GM21529 (cell line): Measurements from ENCODE around the gene APBB1.

Source experiments
- ATAC-seq: cut with Tn5 transposase; IDR thresholded peaks from one replicate; pipeline ENCODE4 v1.9.1; 2021; ENCODE audit not compliant: unreplicated experiment

APBB1 gene

DNA sequence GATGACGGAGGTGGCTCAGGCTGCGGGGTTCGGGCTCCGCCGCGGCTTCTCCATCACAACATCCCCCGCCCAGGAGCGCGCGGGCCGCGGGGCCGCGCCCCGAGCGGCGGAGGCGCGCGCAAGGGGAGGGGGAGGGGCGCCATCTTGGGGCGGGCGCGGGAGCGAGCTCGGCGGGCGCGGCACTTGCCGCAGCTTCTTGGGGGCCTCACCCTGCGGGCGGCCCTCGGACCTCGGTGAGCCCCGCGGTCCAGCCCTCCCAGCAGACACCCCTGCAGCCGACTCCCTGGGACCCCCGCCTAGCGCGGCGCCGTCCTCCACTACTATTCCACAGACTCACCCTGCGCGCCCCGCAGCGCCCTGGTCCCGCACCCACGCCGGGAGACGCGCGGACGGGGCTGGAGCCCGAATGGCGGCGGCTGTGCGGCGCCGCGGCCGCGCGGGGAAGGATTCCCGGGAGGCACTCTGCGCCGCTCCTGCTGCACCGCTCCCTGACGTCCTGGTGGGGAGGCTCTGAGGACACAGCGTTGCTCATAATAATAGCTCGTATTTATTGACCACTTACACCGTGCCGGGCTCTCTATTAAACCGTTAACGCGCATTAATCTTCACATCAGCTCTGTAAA lies at the start of gene APBB1:
TSS of gene APBB1 (minus strand) at position 86 of the 623 bp plus-strand sequence. CDS start 7,747 bp downstream, outside the sequence.
- ATAC-seq: peak; percentile 57

DNA sequence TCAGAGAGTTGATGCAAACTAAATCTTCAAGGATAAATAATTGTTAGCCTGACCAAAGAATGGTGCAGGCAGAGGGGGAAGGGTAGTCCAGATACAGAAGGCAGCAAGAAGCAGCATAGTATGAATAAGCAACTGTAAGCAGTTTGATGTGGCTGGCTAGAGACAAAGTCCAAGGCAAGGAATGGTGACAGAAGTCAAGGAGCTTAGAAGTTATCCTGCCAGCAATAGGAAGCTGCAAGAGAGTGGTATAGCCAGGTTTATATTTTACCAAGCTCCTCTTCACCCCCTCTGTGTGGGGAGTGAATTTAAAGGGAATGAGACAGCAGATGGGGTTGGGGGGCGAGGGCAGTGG lies 40.2 kb upstream of the APBB1 start:
- ATAC-seq: no peak

DNA sequence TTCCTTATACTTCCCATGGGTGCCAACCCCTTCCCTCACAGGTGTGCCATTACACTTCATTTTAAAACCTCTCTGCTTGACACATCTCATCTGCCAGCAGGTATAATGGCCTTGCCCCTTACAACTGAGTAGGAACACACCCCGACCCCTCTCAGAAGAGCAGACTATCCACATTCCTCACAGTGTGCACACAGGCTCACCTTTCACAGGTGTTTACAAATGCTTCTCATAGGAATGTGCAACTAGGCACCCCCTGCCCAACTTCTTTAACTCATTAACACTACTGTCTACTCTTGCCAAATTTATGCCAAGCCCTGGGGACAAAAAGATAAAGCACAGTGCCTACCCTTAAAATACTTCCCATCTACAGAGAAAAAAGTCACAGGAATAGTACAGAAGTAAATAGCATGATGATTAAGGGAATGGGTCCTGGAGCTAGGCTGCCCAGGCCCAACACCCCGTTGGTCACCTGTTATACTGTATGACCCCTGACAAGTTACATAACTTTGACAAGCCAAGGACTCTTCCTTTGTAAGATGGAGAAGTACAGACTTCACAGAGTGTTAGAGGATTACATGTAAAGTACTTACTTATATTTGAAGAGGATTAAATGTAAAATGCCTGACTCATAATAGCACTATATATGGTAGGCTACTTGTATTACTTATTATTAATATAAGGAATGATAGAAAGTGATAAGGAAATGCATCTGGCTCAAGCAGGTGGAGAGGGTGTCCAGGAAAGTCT lies 39.6 kb upstream of the APBB1 start:
- no peak for ATAC-seq

DNA sequence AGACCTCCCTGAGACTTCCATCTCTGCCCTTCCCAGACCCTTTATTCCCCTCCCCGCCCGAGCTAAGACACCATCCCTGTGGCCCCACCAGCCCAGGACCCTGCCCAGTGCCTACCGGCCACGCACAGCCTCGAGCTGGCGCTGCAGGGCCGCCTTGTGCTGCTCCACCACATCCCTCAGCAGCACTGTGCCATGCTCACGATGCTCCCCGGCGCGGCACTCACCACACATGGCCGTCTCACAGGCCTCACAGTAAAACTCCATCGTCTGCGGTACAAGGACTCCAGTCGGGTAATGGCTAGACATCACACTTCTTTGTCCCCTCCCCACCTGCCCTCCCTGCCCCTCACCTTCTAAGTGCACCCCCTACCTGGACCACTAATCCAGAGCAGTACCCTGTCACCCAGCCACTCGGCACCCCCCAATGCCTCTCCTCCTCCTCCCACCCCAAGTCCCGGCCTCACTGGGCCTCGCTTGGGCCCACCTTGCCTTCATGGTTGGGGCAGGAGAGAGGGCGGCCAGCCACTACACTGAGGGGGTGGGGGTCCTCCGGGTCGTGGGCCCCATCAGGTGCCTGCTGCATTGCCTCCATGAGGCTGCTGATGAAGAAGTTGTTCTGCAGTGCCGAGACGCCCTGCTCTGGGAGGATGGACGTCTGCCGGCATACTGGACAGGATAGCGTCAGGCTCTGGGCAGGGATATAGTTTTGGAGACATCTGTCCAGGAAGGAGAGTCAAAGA lies 38.9 kb upstream of the APBB1 start:
- ATAC-seq: no peak

DNA sequence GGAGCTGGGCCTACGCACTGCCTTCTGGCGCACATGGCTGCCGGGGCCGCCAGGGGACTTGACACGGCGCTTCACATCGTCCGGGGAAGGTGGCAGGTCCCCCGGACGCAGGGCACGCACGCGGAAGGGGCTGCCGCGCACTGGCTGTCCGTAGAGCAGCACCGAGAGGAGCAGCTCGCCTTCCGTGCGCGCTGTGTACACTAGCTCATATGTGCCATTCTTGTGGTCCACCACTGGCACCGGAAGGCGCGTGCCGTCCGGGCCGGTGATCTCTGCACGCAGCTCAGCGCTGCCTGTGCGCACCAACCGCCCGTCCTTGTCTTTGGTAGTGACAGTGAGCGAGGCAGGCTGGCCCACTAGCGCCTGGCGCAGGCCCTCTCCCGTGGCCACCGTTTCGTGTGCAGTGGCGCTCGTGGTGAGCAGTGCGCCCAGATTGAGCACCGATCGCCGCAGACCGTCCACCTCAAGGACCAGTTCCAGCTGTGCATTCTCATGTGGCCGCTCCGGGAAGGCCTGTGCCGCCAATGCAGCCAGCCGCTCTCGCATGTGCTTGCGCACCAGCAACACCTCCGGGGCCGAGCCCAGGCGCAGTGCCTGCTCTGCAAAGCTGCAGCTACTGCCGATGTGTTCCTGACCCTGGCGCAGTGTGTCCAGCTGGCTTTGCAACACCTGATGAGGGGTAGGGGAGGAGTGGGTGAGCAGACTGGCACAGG lies 37.6 kb upstream of the APBB1 start:
- ATAC-seq: no peak

DNA sequence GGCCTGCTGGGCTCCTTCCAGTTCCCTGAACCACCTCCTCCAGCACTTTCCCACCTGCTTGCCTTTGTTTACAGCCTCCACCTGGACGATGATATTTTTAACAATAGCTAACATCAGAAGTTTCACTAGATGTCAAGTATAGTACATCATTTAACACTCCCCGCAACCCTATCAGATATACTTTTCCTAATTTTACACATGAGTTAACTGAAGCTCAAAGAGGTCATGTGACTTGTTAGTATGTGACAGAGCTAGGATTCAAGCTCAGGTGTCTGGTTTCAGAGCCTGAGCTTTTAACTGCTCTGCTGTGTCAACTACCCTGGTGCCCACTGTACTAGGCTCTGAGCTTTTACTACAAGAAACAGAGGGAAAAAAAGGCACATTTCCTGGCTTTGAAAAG lies 36.2 kb upstream of the APBB1 start:
- no peak for ATAC-seq

DNA sequence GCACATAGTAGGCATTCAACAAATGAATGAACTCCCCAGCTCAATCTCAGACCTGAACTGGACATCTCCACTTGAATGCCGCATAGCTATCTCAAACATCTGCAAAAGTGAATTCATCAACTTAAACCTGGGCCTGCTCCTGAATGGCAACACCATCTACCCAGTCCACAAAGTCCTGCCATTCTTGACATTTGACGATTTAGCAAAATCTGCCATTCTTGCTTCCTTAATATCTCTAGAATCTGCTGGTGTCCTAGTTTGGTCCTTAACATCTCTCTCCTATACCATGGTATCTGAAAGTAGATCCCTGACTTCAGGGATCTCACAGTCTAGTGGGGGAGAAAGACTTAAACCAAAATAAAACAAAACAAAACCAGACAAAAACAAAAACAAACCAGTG lies 34.3 kb upstream of the APBB1 start:
- no peak for ATAC-seq

DNA sequence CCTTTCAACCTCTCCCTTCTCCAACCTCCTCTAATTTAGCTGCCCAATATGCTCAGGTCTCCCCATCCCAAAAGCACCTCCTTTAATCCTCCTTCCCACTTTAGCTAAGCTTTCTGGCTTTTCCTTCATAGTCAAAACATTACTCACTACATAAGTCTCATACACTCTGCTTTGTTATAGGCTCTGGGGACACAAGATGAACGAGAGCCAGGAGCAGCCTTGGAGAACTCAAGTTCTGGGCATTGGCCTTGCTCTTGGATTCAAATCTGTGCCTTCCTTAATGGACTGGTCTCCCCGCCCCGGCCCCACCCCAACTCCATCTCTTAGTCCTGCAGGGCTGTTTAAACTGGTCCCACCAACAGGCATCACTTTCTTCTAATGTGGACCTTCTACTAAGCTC lies 33.3 kb upstream of the APBB1 start:
- ATAC-seq: no peak

DNA sequence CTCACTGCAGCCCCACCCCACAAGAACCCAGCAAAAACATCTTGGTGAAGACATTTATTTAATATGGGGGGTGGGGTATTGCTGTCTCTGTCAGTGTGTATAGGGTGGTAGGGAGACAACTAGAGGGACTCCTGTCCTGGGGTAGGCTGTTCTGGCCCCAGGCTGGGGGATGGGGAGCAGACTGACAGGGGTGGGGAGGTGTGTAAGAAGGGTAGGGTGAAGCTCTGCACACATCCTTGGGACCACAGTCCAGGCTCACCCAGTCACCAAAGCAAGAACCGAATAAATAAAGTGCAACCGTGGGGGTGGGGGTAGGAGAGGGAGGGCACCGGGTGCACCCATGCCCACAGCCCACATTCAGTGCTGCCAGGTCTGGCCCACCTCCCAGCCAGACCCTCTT lies 29.7 kb upstream of the APBB1 start:
- ATAC-seq: no peak

DNA sequence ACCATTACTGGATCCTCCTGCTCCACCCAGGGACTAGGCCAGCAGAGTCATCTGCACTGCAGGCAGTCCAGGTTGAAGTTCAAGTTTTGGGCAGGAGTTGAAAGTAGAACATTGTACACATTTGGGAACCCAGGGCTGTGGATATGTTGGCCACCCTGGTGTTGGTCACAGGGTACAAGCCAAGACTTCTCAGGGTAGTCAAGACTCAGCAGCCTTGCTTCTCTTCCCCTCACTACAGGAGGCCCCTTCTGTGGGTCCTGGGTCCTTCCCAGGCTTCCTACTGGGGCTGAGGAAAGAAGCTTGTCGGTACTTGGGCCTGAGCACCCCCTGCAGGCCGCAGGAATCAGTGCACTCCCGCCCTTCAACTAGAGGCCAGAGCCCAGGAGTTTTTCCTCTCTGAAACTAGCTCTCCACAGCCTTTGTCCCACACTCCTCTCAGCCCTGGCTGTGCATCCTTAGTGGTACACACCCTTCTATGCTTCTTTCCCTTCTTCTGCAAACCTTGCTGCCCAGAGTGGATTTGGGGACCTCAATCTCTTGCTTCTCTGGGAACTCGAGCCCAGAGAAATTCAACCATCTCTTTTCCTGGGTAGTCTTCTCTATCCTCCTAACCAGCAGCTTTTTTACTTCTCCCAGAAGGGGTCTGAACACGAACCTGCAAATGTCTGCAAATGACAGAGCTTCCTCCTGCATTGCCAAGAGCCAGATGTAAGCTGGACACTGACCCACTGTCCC lies 24.5 kb upstream of the APBB1 start:
- ATAC-seq: peak; percentile 86

DNA sequence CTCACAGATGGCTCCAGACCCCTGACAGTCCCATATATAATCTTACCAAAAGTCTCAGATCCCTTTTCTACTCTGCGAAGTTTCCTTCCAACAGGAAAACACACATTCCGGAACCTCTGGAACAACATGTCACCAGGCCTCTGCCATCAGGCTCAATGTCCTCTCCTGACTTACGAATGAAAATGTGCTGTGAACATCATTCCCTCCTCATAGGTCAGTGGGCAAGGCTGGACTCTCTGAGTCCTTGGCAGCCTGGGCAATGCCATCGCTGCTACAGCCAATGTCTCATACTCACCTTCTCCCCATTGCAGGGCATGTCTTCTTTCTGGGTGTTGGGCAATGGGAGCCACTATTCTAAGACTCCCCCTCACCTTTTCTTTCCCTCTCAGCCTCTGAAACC lies 23.5 kb upstream of the APBB1 start:
- ATAC-seq: no peak

DNA sequence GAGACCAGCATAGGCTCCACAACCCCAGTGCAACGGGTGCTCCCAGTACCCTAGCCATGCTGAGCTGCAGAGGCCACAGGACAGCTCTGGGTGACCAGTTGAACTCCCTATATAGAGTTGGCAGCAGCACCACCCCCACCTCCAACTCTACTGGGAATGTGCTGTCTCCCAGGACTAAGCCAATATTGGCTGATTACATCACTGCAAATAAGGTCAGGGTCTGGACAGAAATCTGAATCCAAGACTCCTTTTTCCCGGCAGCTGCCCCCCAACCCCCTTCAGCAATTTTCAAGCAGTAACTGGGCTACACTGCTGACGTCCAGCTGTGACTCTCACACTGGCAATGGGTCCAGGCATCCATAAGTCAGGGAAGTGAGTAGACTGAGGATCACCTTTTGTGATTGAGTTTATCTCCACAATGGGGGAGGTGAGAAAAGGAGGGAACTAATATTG lies 22.0 kb upstream of the APBB1 start, which contains the start of gene HPX:
TSS of gene HPX (minus strand) at position 82 of the 453 bp plus-strand sequence. CDS start at position 58, 24 bp downstream.
- ATAC-seq: no peak

DNA sequence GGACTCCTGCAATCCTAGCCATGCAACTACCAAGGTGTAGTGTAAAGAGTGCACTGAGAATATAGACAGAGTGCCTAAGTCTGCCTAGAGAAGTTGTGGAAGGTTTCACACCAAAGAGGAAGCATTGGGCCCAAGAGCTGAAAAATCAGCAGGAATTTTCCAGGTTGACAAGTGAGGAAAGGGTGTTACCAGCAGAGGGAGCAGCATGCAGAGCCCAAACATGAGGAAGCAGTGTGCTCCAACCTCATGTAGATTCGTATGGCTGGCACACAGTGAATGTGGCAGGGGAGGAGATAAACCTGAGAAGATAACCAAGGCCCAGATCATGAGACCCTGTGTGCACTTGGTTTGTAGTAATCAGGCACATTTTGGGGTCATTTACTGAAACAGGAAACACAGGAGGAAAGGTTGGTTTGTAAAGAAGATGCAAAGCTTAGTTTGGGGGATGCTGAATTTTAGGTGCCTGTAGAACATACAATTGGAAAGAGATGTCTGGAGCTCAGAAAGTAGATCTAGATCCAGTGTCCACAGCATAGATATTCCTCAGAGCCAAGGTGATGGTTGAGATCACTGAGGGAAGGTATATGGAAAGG lies 20.2 kb upstream of the APBB1 start:
- no peak for ATAC-seq

DNA sequence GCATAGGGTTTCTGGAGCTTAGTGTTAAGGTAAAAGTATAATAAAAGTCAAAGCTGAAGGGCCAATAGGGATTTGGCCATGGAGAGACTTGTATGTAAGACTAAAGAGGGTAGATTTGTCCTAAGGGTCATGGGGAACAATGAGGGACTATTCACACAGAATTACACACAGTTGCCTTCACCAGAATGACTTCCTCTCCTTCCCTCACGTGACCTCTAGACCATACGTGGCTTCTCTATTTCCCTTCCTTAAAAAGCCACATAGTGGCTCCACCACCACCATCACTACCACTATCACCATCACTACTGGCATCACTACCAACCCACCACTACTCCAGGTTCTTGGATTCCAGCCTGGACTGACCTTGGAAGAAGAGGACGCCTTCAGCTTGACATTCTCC lies 19.1 kb upstream of the APBB1 start:
- ATAC-seq: no peak

DNA sequence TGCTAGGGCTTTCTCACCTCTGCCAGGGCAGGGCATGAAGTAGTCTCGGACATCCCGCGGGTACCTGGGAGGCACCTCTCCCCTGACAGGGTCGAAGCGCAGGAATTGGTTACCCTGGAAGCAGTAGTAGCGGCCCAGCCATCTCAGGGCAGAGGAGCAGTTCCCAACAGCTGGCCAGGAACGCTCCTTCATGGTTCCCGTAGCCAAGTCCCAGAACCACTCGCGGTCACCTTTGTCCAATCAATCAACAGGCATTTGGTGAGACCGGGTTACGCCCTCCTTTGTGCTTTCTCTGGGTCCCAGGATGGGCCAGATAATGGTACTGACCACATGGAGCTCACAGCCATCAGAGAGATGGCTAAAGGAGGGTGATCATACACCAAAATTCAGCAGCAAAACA lies 18.5 kb upstream of the APBB1 start:
- no peak for ATAC-seq

DNA sequence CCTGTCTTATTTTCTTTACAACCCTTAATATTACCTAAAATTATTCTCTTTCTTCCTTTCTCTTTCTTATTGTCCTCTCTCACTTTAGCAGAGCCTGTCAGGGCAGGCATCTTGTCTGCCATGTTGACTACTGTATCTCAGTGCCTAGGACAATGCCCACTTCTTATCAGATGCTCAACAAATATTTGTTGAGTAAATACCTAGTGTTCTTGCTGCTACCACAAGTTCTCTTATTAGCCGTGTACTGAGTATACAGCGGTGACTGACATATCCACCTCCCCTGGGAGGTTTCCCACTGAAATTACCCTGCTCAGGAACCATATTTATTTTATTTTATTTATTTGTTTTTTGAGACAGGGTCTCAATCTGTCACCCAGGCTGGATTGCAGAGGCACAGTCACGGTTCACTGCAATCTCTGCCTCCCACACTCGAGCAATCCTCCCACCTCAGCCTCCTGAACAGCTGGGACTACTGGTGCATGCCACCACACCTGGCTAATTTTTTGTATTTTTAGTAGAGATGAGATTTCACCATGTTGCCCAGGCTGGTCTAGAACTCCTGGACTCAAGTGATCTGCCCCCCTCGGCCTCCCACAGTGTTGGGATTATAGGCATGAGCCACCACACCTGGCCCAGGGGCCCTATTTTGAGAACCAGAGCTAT lies 15.2 kb upstream of the APBB1 start:
- peak; percentile 48 for ATAC-seq

DNA sequence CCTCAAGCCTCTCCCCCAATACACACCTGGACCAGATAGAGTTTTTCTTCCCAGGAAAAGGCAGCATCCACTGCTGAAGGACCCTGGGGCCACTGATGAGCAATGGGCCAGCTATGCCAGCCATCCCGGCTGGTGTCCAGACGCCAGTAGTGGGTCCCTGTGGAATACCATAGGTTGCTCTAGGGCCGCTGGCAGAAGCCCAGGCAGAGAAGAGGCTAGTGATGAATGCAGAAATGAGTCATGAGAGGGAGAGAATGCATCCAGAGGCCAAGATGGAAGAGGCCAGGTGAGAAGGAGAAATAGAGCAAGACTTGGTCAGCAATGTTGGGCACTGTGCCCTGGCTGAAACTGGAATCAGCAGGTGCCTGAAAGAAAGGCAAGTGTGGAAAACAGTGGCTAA lies 13.0 kb upstream of the APBB1 start:
- ATAC-seq: no peak

DNA sequence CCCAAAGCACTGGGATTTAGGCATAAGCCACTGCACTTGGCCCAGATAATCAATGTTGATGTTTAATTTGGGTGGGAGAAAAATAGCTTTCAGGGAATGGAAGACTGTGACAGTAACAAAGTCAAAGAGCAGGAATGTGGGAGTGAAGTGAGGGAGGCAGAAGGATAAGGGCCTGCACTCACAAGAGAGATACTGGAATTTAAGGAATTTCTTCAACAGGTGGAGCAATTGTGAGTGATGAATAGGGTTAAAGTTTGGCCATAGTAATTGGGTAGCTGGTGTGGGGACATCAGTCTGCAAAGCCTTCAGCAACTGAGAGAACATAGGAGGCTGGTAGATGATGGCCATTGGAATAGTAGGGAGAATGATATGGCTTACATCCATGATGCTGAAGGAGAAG lies 8.6 kb upstream of the APBB1 start:
- ATAC-seq: no peak

DNA sequence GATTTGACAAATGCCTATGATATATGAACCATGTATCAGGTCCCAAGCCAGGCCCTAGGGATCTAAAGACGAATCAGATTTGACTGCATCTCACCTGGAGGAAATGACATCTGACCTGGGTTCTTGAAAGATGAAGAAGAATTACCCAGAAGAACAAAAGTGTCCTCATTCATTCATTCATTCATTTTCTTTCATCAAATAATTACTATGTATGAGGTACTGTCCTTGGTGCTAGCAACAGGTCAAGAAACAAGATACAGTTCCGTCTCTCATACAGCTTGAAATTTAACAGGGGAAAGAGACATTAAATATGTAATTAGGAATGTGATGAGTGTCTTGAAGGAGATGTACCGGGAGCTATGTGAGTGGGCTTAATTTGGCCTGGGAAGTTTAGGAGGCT lies 1.8 kb upstream of the APBB1 start:
- ATAC-seq: no peak

DNA sequence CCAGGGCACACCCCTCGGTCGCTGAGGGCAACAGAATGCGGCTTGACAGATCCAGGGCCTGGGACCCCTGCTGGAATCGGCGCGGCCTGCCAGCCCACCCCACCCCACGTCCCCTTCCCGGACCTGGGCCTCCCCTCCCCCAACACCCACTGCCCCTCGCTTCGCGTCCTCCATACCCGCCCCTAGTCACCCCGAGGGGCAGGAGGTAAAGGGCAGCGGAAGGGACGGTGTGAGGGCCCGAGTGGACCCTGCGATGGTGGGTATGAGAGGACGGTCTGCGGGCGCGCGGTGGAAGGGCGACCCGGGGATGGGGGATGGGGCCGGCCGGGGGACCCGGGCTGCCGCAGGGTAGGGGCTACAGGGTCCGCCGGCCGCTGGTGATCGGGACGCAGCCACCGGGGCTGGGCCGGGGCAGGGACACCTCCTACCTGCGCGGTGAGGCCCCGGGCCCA lies 311 bp downstream of the APBB1 start:
- ATAC-seq: no peak
